Common myeloid progenitor, CD34-positive (primary cell): ENCODE data around the gene ARHGEF16. TPM values are rescaled to one million over a fixed set of nuclear protein-coding genes. Genes with fewer than 3 reads are reported as not detected.

Source experiments
- CTCF ChIA-PET: fragments of 350-600 bp; sonication (Branson Sonifier 250); formaldehyde crosslinking; loops from one replicate; lab custom pipeline; 2021; ENCODE audit warnings: antibody characterized with exemption; lab: Charles Lee
- POLR2A ChIA-PET: fragments of 350-600 bp; sonication (Branson Sonifier 250); formaldehyde crosslinking; loops from one replicate; lab custom pipeline; 2021; ENCODE audit warnings: antibody characterized with exemption; lab: Charles Lee
- DNase-seq, 3 donors: peaks; one replicate each; pipeline versions ENCODE4 v3.0.0 to v3.0.0-alpha.2; 2013
- H3K27ac ChIP-seq, 2 experiments: 1 replicate in 1 of 2; 2 replicates in 1 of 2; pipeline ENCODE4 v1.7.0; 2013; ENCODE audit warnings: inconsistent platforms in 2 of 2, low read length in 2 of 2, mild to moderate bottlenecking in 2 of 2, low read depth in 1 of 2, moderate library complexity in 1 of 2; ENCODE audit not compliant: severe bottlenecking in 2 of 2, insufficient read depth in 1 of 2, poor library complexity in 1 of 2
- H3K27me3 ChIP-seq, 5 experiments: replicated peaks in 2 of 5; 1 replicate in 3 of 5; 2 replicates in 2 of 5; pipeline versions ENCODE4 v1.6.1 to v1.7.0; 2013; ENCODE audit warnings: low read length in 4 of 5, mild to moderate bottlenecking in 2 of 5, moderate library complexity in 2 of 5, inconsistent platforms in 1 of 5; ENCODE audit not compliant: insufficient read depth in 5 of 5, control insufficient read depth in 4 of 5
- H3K36me3 ChIP-seq, 4 experiments: 1 replicate in 2 of 4; 2 replicates in 2 of 4; pipeline versions ENCODE4 v1.6.1 to v1.7.0; 2013; ENCODE audit warnings: low read length in 3 of 4, control low read depth in 1 of 4, mild to moderate bottlenecking in 1 of 4; ENCODE audit not compliant: control insufficient read depth in 4 of 4, insufficient read depth in 4 of 4
- H3K4me1 ChIP-seq, 4 experiments: 1 replicate in 3 of 4; 2 replicates in 1 of 4; pipeline versions ENCODE4 v1.6.1 to v1.7.1; 2013; ENCODE audit warnings: low read length in 3 of 4, mild to moderate bottlenecking in 3 of 4, control low read depth in 1 of 4, inconsistent platforms in 1 of 4, moderate library complexity in 1 of 4; ENCODE audit not compliant: control insufficient read depth in 4 of 4, insufficient read depth in 4 of 4; ENCODE audit errors: control extremely low read depth in 1 of 4
- H3K4me3 ChIP-seq, 7 experiments: 1 replicate in 4 of 7; 2 replicates in 3 of 7; pipeline versions ENCODE4 v1.5.1 to v1.7.0; 2013; ENCODE audit warnings: mild to moderate bottlenecking in 7 of 7, low read length in 6 of 7, moderate library complexity in 6 of 7, inconsistent platforms in 2 of 7, low read depth in 2 of 7, control low read depth in 1 of 7; ENCODE audit not compliant: insufficient read depth in 4 of 7, control insufficient read depth in 1 of 7; ENCODE audit errors: extremely low read depth in 1 of 7
- H3K9me3 ChIP-seq, 5 experiments: 1 replicate in 4 of 5; 2 replicates in 1 of 5; pipeline versions ENCODE4 v1.6.1 to v1.7.1; 2013; ENCODE audit warnings: low read length in 4 of 5, mild to moderate bottlenecking in 2 of 5, inconsistent platforms in 1 of 5, low read depth in 1 of 5, moderate library complexity in 1 of 5; ENCODE audit not compliant: control insufficient read depth in 4 of 5, insufficient read depth in 2 of 5; ENCODE audit errors: control extremely low read depth in 1 of 5
- WGBS: methylation state at CpG from one replicate; pipeline ENCODE4 v1.1.5; 2013; ENCODE audit not compliant: insufficient coverage; 5-methylcytosine and 5-hydroxymethylcytosine counted together
- polyA plus RNA-seq: library from polyadenylated mRNA; unstranded; fragments of 120-200 nt; gene quantifications from one replicate; pipeline ENCODE4 v1.2.1, GENCODE V29; 2013

Gene ARHGEF16
- 0.20 TPM for polyA plus RNA-seq

DNA sequence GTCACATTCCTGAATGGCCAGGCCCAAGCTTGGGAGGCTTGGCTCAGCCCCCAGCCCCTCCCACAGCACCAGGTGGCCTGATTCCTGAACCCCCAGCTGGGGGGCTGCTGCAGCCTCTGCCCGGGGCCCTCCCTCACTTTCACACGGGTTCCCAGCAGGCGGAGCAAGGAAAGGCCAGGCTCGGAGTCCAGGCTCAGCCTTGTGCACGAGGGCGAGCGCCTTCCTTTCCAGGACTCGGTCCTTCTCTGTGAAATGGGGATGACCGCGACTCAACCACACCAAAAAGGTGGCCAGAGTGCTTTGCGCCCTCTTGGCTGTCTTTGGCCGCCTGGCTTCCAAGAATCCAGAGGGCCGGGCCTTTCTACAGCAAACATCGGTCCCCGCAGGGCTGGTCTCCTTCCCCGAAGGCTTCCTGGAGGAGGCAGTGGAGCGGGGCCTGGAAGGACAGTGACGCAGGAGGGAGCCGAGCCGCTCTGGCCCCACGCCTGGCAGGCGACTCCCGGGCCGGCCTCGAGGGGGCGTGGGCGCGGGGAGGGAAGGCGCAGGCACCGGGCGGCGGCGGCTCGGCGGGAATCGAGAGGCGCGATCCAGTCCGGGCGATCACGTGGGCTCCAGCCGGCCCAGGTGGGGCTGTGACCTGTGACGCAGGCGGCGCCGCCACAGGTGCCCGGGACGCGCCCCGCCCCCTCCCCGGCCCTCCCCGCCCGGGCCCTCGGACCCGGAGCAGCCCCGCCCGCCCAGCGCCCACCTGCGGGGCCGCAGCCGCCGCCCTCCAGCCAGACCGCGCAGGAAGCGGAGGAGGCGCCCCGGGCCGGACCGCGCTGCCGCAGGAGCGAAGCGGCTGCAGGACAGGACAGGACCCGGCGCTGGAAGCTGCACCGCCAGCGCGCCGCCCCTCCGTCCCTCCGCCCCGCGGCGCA is at the start of gene ARHGEF16:
Gene ARHGEF16, plus strand, starts transcription at position 775 of the 920 bp plus-strand sequence. CDS start 8,420 bp downstream, outside the sequence.
- DNase-seq, result peak; percentile 40 to 55 (median 52)
- H3K9me3 ChIP-seq, result no peaks in the 10 kb centered on the region
- 11% methylated on average over 50 of the region's 84 CpGs for WGBS
- peaks cover 0 to 34% (median 24%) of the 10 kb centered on the region in 4 experiments for H3K4me1 ChIP-seq
- no peak within 1 kb of the TSS for H3K27ac ChIP-seq
- no peaks in the 10 kb centered on the region for H3K36me3 ChIP-seq
- POLR2A ChIA-PET, result no interaction called here
- peaks cover 0 to 10% (median 1%) of the 10 kb centered on the region in 5 experiments for H3K27me3 ChIP-seq
- H3K4me3 ChIP-seq, result peak within 1 kb of the TSS in 4 of 7 experiments; percentile 48 to 71 (median 52)
- CTCF ChIA-PET, result interaction anchor here (0.7 to 2.8 kb wide), 13 partner anchors 9 to 172 kb away, joined by 3 to 26 read pairs (median 11); no protein-coding TSS in a partner anchor

DNA sequence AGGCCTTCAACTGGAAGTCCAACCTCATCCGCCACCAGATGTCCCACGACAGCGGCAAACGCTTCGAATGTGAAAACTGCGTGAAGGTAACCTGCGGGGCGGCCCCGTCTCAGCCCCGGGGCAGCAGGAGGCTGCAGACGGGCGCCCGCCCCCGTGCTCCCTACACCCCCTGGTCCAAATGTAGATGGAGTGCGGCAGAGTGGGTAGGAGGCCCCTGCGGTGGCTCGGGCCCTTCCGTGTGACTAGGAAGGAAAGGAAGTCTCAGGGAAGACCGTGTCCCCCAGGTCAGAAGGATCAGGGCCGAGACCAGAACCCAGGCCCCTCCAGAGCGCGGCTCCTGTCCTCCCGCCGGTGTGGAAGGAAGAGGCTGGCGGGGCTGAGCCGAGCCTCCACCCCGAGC is 49.7 kb upstream of the ARHGEF16 start:
- H3K4me1 ChIP-seq, result peaks cover 0 to 7% (median 2%) of the 10 kb centered on the region in 4 experiments
- no peak overlapping the region for H3K27ac ChIP-seq
- DNase-seq, result no peak
- no peak overlapping the region for H3K4me3 ChIP-seq
- ChIA-PET POLR2A (no interaction called here), CTCF (no interaction called here)
- peaks cover 0 to 19% (median 2%) of the 10 kb centered on the region in 4 experiments for H3K36me3 ChIP-seq
- H3K9me3 ChIP-seq, result no peaks in the 10 kb centered on the region
- no peaks in the 10 kb centered on the region for H3K27me3 ChIP-seq
- 96% methylated on average over 23 of the region's 27 CpGs for WGBS

DNA sequence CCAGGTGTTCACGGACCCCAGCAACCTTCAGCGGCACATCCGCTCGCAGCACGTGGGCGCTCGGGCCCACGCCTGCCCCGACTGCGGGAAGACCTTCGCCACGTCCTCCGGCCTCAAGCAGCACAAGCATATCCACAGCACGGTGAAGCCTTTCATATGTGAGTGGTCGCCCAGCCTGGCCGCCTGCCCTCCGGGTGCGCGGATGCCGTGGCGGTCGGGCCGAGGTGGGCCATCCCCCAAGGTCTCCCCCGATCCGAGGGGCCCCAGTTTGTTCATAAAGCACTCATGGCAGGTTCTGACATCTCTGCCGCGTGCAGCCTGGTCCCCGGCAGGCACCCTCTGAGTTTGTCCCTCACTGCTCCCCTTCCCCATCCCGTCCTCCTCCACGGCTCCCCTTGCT is 49.0 kb upstream of the ARHGEF16 start:
- Histone ChIP-seq H3K36me3 (peaks cover 0 to 19% (median 2%) of the 10 kb centered on the region in 4 experiments), H3K9me3 (no peaks in the 10 kb centered on the region), H3K4me3 (no peak overlapping the region), H3K27ac (no peak overlapping the region), H3K4me1 (peaks cover 0 to 7% (median 2%) of the 10 kb centered on the region in 4 experiments), H3K27me3 (no peaks in the 10 kb centered on the region)
- no peak for DNase-seq
- POLR2A ChIA-PET, result no interaction called here
- WGBS, result 96% methylated on average over 25 of the region's 30 CpGs
- CTCF ChIA-PET, result no interaction called here

DNA sequence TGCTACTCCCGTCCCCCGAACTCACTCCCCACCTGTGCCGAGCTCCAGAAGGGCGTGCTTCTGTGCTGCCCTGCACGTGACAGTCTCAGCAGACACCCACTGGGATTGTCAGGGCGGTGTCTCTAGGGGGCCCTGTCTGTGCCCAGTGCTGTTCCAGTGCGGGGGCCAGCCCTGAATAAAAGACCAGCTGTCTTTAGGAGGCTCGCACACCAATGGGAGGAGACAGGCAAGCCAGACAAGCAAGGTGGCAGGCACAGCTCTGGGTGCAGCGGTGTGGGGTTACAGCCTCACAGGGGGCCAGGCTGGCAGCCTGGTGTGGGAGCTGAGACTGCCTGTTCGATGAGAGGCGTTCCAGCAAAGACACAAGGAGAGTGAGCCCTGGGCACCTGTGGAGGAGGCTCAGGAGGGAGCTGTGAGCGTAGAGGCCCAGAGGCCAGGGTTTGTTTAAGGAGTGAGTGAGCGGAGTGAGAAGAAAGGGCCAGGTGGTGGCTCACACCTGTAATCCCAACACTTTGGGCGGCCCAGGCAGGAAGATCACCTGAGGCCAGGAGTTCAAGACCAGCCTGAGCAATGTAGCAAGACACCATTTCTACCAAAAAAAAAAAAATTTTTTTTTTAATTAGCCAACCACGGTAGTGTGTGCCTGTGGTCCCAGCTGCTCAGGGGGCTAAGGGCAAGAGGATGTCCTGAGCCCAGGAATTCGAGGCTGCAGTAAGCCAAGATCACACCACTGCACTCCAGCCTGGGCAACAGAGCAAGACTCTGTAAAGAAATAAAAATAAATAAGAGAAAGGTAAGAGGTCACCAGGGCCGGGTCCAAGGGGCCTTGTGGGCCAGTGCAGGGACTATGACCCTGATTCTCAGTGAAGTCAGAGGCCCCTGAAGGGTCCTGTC is 48.2 kb upstream of the ARHGEF16 start:
- ChIA-PET POLR2A (no interaction called here), CTCF (interaction anchor here (1.4 kb wide), 1 partner anchor 15 kb away, joined by 3 read pairs; no protein-coding TSS in a partner anchor)
- DNase-seq, result no peak
- no peaks in the 10 kb centered on the region for H3K27me3 ChIP-seq
- peaks cover 0 to 19% (median 2%) of the 10 kb centered on the region in 4 experiments for H3K36me3 ChIP-seq
- 92% methylated on average over 16 of the region's 17 CpGs for WGBS
- H3K27ac ChIP-seq, result no peak overlapping the region
- H3K4me3 ChIP-seq, result no peak overlapping the region
- no peaks in the 10 kb centered on the region for H3K9me3 ChIP-seq
- H3K4me1 ChIP-seq, result peaks cover 0 to 7% (median 2%) of the 10 kb centered on the region in 4 experiments

DNA sequence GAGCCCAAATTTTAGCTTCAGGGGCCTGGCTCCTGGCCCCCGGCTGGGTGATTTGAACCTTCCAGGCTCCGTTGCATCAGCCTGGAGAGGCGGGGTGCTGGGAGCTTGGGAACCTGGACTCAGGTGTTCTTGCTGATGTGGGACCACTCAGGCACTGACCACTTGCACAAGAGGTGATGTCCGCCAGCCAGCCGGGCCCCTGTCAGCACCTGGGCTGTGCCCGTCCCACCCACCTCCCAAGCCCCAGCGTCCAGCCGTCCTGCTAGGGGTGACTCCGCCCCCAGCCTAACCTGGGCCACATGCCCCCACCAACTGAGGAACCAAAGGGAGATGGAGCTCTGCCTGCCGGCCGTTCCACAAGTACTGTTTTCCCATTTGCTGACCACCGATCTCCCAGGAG is 47.4 kb upstream of the ARHGEF16 start:
- Histone ChIP-seq H3K27ac (no peak overlapping the region), H3K36me3 (peaks cover 0 to 19% (median 2%) of the 10 kb centered on the region in 4 experiments), H3K4me1 (peaks cover 0 to 7% (median 2%) of the 10 kb centered on the region in 4 experiments), H3K9me3 (no peaks in the 10 kb centered on the region), H3K27me3 (no peaks in the 10 kb centered on the region), H3K4me3 (no peak overlapping the region)
- DNase-seq, result no peak
- POLR2A ChIA-PET, result no interaction called here
- CTCF ChIA-PET, result interaction anchor here (1.3 to 1.4 kb wide), 2 partner anchors 10 to 15 kb away, joined by 3 to 4 read pairs; no protein-coding TSS in a partner anchor
- 96% methylated on average over 12 of the region's 12 CpGs for WGBS

DNA sequence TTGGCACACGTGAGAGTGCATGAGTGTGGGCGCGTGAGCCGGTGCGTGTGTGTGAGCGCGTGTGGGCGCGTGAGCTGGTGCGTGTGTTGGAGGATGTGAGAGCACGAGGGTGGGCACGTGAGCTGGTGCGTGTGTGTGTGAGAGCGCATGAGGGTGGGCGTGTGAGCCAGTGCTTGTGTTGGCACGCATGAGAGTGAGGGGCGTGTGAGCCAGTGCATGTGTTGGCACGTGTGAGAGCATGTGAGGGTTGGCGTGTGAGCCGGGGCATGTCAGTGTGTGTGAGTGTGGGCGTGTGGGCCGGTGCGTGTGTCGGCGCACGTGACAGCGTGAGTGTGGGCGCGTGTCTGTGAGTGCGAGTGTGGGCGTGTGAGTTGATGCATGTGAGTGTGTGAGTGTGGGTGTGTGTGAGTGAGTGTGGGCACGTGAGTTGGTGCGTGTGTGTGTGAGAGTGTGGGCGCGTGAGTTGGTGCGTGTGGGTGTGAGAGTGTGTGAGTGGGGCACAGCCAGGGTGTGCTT is 45.7 kb upstream of the ARHGEF16 start:
- WGBS, result 93% methylated on average over 20 of the region's 36 CpGs
- Histone ChIP-seq H3K9me3 (no peaks in the 10 kb centered on the region), H3K36me3 (peaks cover 0 to 16% (median 0%) of the 10 kb centered on the region in 4 experiments), H3K4me1 (no peaks in the 10 kb centered on the region), H3K4me3 (no peak overlapping the region), H3K27ac (no peak overlapping the region), H3K27me3 (no peaks in the 10 kb centered on the region)
- no peak for DNase-seq
- POLR2A ChIA-PET, result no interaction called here
- CTCF ChIA-PET, result interaction anchor here (1.3 kb wide), 1 partner anchor 12 kb away, joined by 3 read pairs; no protein-coding TSS in a partner anchor
